OCI-LY3 (cell line): ENCODE results near the gene FOXI1.

Experiments used
- H2AFZ ChIP-seq: fragments of 200-600, 300-600 bp; shearing (Covaris generic); 2 replicates; pipeline ENCODE4 v1.6.0; 2014; ENCODE audit warnings: antibody characterized with exemption, low read depth, low read length
- H3K27ac ChIP-seq: fragments of 200-600, 300-600 bp; sonication (generic); 2 replicates; pipeline ENCODE4 v1.5.1; 2014; ENCODE audit warnings: mild to moderate bottlenecking, low read length, moderate library complexity, mixed read lengths
- H3K27me3 ChIP-seq: fragments of 200-600, 300-600 bp; sonication (generic); 2 replicates; pipeline ENCODE4 v1.6.1; 2014; ENCODE audit warnings: low read depth, low read length, mixed read lengths
- H3K36me3 ChIP-seq: fragments of 200-600, 300-600 bp; sonication (generic); replicated peaks from 2 replicates; pipeline ENCODE3; 2014; ENCODE audit warnings: low read depth, low read length, mixed read lengths
- H3K4me1 ChIP-seq: fragments of 300-600, 200-600 bp; sonication (generic); 2 replicates; pipeline ENCODE4 v1.6.1; 2014; ENCODE audit warnings: low read length, mixed read lengths
- H3K4me2 ChIP-seq: fragments of 200-600, 300-600 bp; sonication (generic); 2 replicates; pipeline ENCODE4 v1.6.1; 2014; ENCODE audit warnings: low read length, mixed read lengths
- H3K4me3 ChIP-seq: fragments of 300-600, 200-600 bp; sonication (generic); 2 replicates; pipeline ENCODE4 v1.5.1; 2014; ENCODE audit warnings: antibody characterized with exemption, mild to moderate bottlenecking, low read length, moderate library complexity
- H3K79me2 ChIP-seq: fragments of 300-600, 200-600 bp; shearing (Covaris generic); 2 replicates; pipeline ENCODE4 v1.6.1; 2014; ENCODE audit warnings: mild to moderate bottlenecking, low read length, mixed read lengths
- H3K9ac ChIP-seq: fragments of 300-600, 200-600 bp; shearing (Covaris generic); 2 replicates; pipeline ENCODE4 v1.6.0; 2014; ENCODE audit warnings: mild to moderate bottlenecking, low read length, moderate library complexity
- H3K9me3 ChIP-seq: fragments of 200-600, 300-600 bp; shearing (Covaris generic); 2 replicates; pipeline ENCODE4 v1.6.1; 2014; ENCODE audit warnings: low read length, mixed read lengths; ENCODE audit not compliant: insufficient read depth
- H4K20me1 ChIP-seq: fragments of 200-600, 300-600 bp; sonication (generic); 2 replicates; pipeline ENCODE4 v1.6.1; 2016; ENCODE audit warnings: low read length, mixed read lengths; ENCODE audit not compliant: insufficient read depth
- CTCF ChIP-seq: fragments of 200-600, 300-600 bp; sonication (generic); IDR thresholded peaks from 2 replicates; pipeline ENCODE4 v1.5.1; 2014; ENCODE audit warnings: antibody characterized with exemption, low read length, low read depth
- EZH2phosphoT487 ChIP-seq: fragments of 200-600 bp; shearing (Covaris generic); IDR thresholded peaks from 2 replicates; pipeline ENCODE4 v1.6.1; 2018; ENCODE audit warnings: antibody characterized with exemption, mixed run types, low read depth

The FOXI1 gene

GRCh38 chr5:170071748-170072147 lies 33.9 kb upstream of the FOXI1 start:
- peaks cover 13% of the 10 kb centered on the region for H3K4me1 ChIP-seq
- no peak overlapping the region for H2AFZ ChIP-seq
- peaks cover 28% of the 10 kb centered on the region; the same call in 1 of the 2 replicates for H4K20me1 ChIP-seq
- no peaks in the 10 kb centered on the region for H3K79me2 ChIP-seq
- H3K4me2 ChIP-seq, result no peak overlapping the region
- no peak overlapping the region for H3K9ac ChIP-seq
- no peaks in the 10 kb centered on the region for H3K9me3 ChIP-seq
- TF ChIP-seq CTCF, result no peak
- TF ChIP-seq EZH2phosphoT487, result no peak
- H3K27ac ChIP-seq, result no peak overlapping the region
- no peak overlapping the region for H3K4me3 ChIP-seq
- H3K36me3 ChIP-seq, result peaks cover 60% of the 10 kb centered on the region
- no peaks in the 10 kb centered on the region for H3K27me3 ChIP-seq

GRCh38 chr5:170075696-170076095 lies 30.0 kb upstream of the FOXI1 start:
- no peaks in the 10 kb centered on the region for H3K9me3 ChIP-seq
- H3K36me3 ChIP-seq, result peaks cover 58% of the 10 kb centered on the region
- no peaks in the 10 kb centered on the region for H3K4me1 ChIP-seq
- H4K20me1 ChIP-seq, result no peaks in the 10 kb centered on the region
- H2AFZ ChIP-seq, result no peak overlapping the region
- no peak overlapping the region for H3K27ac ChIP-seq
- H3K4me3 ChIP-seq, result no peak overlapping the region
- H3K9ac ChIP-seq, result no peak overlapping the region
- TF ChIP-seq EZH2phosphoT487 (no peak), CTCF (no peak)
- no peaks in the 10 kb centered on the region for H3K79me2 ChIP-seq
- H3K27me3 ChIP-seq, result no peaks in the 10 kb centered on the region
- H3K4me2 ChIP-seq, result no peak overlapping the region

- TF ChIP-seq EZH2phosphoT487, result no peak
- TF ChIP-seq CTCF, result no peak
- Histone ChIP-seq H3K27me3 (no peaks in the 10 kb centered on the region), H3K9me3 (no peaks in the 10 kb centered on the region), H3K36me3 (peaks cover 63% of the 10 kb centered on the region), H3K4me2 (no peak overlapping the region), H3K79me2 (no peaks in the 10 kb centered on the region), H3K4me1 (no peaks in the 10 kb centered on the region), H2AFZ (no peak overlapping the region), H3K9ac (no peak overlapping the region), H3K4me3 (no peak overlapping the region), H3K27ac (no peak overlapping the region), H4K20me1 (no peaks in the 10 kb centered on the region)
Observed at GRCh38 chr5:170076211-170076610, 29.5 kb upstream of the FOXI1 start.

GRCh38 chr5:170076739-170077138 lies 29.0 kb upstream of the FOXI1 start:
- H3K36me3 ChIP-seq, result peaks cover 66% of the 10 kb centered on the region
- no peaks in the 10 kb centered on the region for H3K79me2 ChIP-seq
- H3K27me3 ChIP-seq, result no peaks in the 10 kb centered on the region
- H3K4me2 ChIP-seq, result no peak overlapping the region
- H3K4me3 ChIP-seq, result no peak overlapping the region
- H2AFZ ChIP-seq, result no peak overlapping the region
- H3K9me3 ChIP-seq, result no peaks in the 10 kb centered on the region
- H3K27ac ChIP-seq, result no peak overlapping the region
- no peaks in the 10 kb centered on the region for H4K20me1 ChIP-seq
- TF ChIP-seq EZH2phosphoT487, result no peak
- TF ChIP-seq CTCF, result no peak
- H3K4me1 ChIP-seq, result no peaks in the 10 kb centered on the region
- H3K9ac ChIP-seq, result no peak overlapping the region
